ENCODE results near the gene PDE4B.

Gene PDE4B

GRCh38 chr1:66300280-66300971 lies 507.7 kb downstream of the PDE4B start:
- H3K4me3 ChIP-seq (ENCODE audit: low read length): no peak overlapping the region
- no CpG with 5 or more reads among the region's 7 CpGs for WGBS (ENCODE audit: insufficient coverage, insufficient read length)
- no peaks in the 10 kb centered on the region for H3K36me3 ChIP-seq (ENCODE audit: control insufficient read depth, insufficient read depth, low read length)
- no peaks in the 10 kb centered on the region for H3K27me3 ChIP-seq (ENCODE audit: control insufficient read depth, insufficient read depth, low read length)
- no peaks in the 10 kb centered on the region for H3K9me3 ChIP-seq (ENCODE audit: control insufficient read depth, insufficient read depth, low read length)
- no peak for DNase-seq (ENCODE audit: low read depth, low spot score)
- H3K27ac ChIP-seq (ENCODE audit: low read length): no peak overlapping the region
- H3K4me1 ChIP-seq (ENCODE audit: control insufficient read depth, insufficient read depth, low read length): no peaks in the 10 kb centered on the region

GRCh38 chr1:66300972-66301451 lies 508.3 kb downstream of the PDE4B start:
- Histone ChIP-seq H3K36me3 (ENCODE audit: control insufficient read depth, insufficient read depth, low read length) (no peaks in the 10 kb centered on the region), H3K27ac (ENCODE audit: low read length) (no peak overlapping the region), H3K4me1 (ENCODE audit: control insufficient read depth, insufficient read depth, low read length) (no peaks in the 10 kb centered on the region), H3K9me3 (ENCODE audit: control insufficient read depth, insufficient read depth, low read length) (no peaks in the 10 kb centered on the region), H3K4me3 (ENCODE audit: low read length) (no peak overlapping the region), H3K27me3 (ENCODE audit: control insufficient read depth, insufficient read depth, low read length) (no peaks in the 10 kb centered on the region)
- DNase-seq (ENCODE audit: low read depth, low spot score): no peak
- WGBS (ENCODE audit: insufficient coverage, insufficient read length): no CpG with 5 or more reads among the region's 4 CpGs

- WGBS (ENCODE audit: insufficient coverage, insufficient read length): no CpG with 5 or more reads among the region's 3 CpGs
- no peak for DNase-seq (ENCODE audit: low read depth, low spot score)
- Histone ChIP-seq H3K4me3 (ENCODE audit: low read length) (no peak overlapping the region), H3K9me3 (ENCODE audit: control insufficient read depth, insufficient read depth, low read length) (no peaks in the 10 kb centered on the region), H3K27me3 (ENCODE audit: control insufficient read depth, insufficient read depth, low read length) (no peaks in the 10 kb centered on the region), H3K36me3 (ENCODE audit: control insufficient read depth, insufficient read depth, low read length) (no peaks in the 10 kb centered on the region), H3K4me1 (ENCODE audit: control insufficient read depth, insufficient read depth, low read length) (no peaks in the 10 kb centered on the region), H3K27ac (ENCODE audit: low read length) (no peak overlapping the region)
Observed at GRCh38 chr1:66302184-66302742, 509.6 kb downstream of the PDE4B start.

- no peak for DNase-seq (ENCODE audit: low read depth, low spot score)
- Histone ChIP-seq H3K4me3 (ENCODE audit: low read length) (no peak overlapping the region), H3K36me3 (ENCODE audit: control insufficient read depth, insufficient read depth, low read length) (no peaks in the 10 kb centered on the region), H3K27ac (ENCODE audit: low read length) (no peak overlapping the region), H3K27me3 (ENCODE audit: control insufficient read depth, insufficient read depth, low read length) (no peaks in the 10 kb centered on the region), H3K4me1 (ENCODE audit: control insufficient read depth, insufficient read depth, low read length) (no peaks in the 10 kb centered on the region), H3K9me3 (ENCODE audit: control insufficient read depth, insufficient read depth, low read length) (no peaks in the 10 kb centered on the region)
- no CpG with 5 or more reads among the region's 1 CpG for WGBS (ENCODE audit: insufficient coverage, insufficient read length)
Observed at GRCh38 chr1:66302815-66303214, 510.1 kb downstream of the PDE4B start.

GRCh38 chr1:66303646-66304045 lies 511.0 kb downstream of the PDE4B start:
- Histone ChIP-seq H3K27ac (ENCODE audit: low read length) (no peak overlapping the region), H3K9me3 (ENCODE audit: control insufficient read depth, insufficient read depth, low read length) (no peaks in the 10 kb centered on the region), H3K4me1 (ENCODE audit: control insufficient read depth, insufficient read depth, low read length) (no peaks in the 10 kb centered on the region), H3K27me3 (ENCODE audit: control insufficient read depth, insufficient read depth, low read length) (no peaks in the 10 kb centered on the region), H3K36me3 (ENCODE audit: control insufficient read depth, insufficient read depth, low read length) (no peaks in the 10 kb centered on the region), H3K4me3 (ENCODE audit: low read length) (no peak overlapping the region)
- no peak for DNase-seq (ENCODE audit: low read depth, low spot score)
- no CpG with 5 or more reads among the region's 2 CpGs for WGBS (ENCODE audit: insufficient coverage, insufficient read length)

- no CpG with 5 or more reads among the region's 2 CpGs for WGBS (ENCODE audit: insufficient coverage, insufficient read length)
- H3K9me3 ChIP-seq (ENCODE audit: control insufficient read depth, insufficient read depth, low read length): no peaks in the 10 kb centered on the region
- DNase-seq (ENCODE audit: low read depth, low spot score): no peak
- H3K36me3 ChIP-seq (ENCODE audit: control insufficient read depth, insufficient read depth, low read length): no peaks in the 10 kb centered on the region
- H3K4me3 ChIP-seq (ENCODE audit: low read length): no peak overlapping the region
- H3K27me3 ChIP-seq (ENCODE audit: control insufficient read depth, insufficient read depth, low read length): no peaks in the 10 kb centered on the region
- H3K4me1 ChIP-seq (ENCODE audit: control insufficient read depth, insufficient read depth, low read length): no peaks in the 10 kb centered on the region
- H3K27ac ChIP-seq (ENCODE audit: low read length): no peak overlapping the region
Observed at GRCh38 chr1:66304128-66304527, 511.4 kb downstream of the PDE4B start.

- H3K9me3 ChIP-seq (ENCODE audit: control insufficient read depth, insufficient read depth, low read length): no peaks in the 10 kb centered on the region
- no peaks in the 10 kb centered on the region for H3K4me1 ChIP-seq (ENCODE audit: control insufficient read depth, insufficient read depth, low read length)
- H3K4me3 ChIP-seq (ENCODE audit: low read length): no peak overlapping the region
Observed at GRCh38 chr1:66305927-66306326, 513.2 kb downstream of the PDE4B start.

GRCh38 chr1:66309006-66309741 lies 516.5 kb downstream of the PDE4B start:
- no peak overlapping the region for H3K4me3 ChIP-seq (ENCODE audit: low read length)
- no peaks in the 10 kb centered on the region for H3K36me3 ChIP-seq (ENCODE audit: control insufficient read depth, insufficient read depth, low read length)
- H3K27ac ChIP-seq (ENCODE audit: low read length): no peak overlapping the region
- DNase-seq (ENCODE audit: low read depth, low spot score): no peak
- H3K4me1 ChIP-seq (ENCODE audit: control insufficient read depth, insufficient read depth, low read length): no peaks in the 10 kb centered on the region
- no CpG with 5 or more reads among the region's 5 CpGs for WGBS (ENCODE audit: insufficient coverage, insufficient read length)
- no peaks in the 10 kb centered on the region for H3K27me3 ChIP-seq (ENCODE audit: control insufficient read depth, insufficient read depth, low read length)
- H3K9me3 ChIP-seq (ENCODE audit: control insufficient read depth, insufficient read depth, low read length): no peaks in the 10 kb centered on the region

More at GRCh38 chr1:66305927-66306326, 513.2 kb downstream of the PDE4B start:
- Histone ChIP-seq H3K27ac (ENCODE audit: low read length) (no peak overlapping the region), H3K27me3 (ENCODE audit: control insufficient read depth, insufficient read depth, low read length) (no peaks in the 10 kb centered on the region), H3K36me3 (ENCODE audit: control insufficient read depth, insufficient read depth, low read length) (no peaks in the 10 kb centered on the region)
- no peak for DNase-seq (ENCODE audit: low read depth, low spot score)
- no CpG with 5 or more reads among the region's 4 CpGs for WGBS (ENCODE audit: insufficient coverage, insufficient read length)

GRCh38 chr1:66311092-66311491 lies 518.4 kb downstream of the PDE4B start:
- Histone ChIP-seq H3K4me1 (ENCODE audit: control insufficient read depth, insufficient read depth, low read length) (no peaks in the 10 kb centered on the region), H3K27ac (ENCODE audit: low read length) (no peak overlapping the region), H3K27me3 (ENCODE audit: control insufficient read depth, insufficient read depth, low read length) (no peaks in the 10 kb centered on the region), H3K4me3 (ENCODE audit: low read length) (no peak overlapping the region), H3K36me3 (ENCODE audit: control insufficient read depth, insufficient read depth, low read length) (no peaks in the 10 kb centered on the region), H3K9me3 (ENCODE audit: control insufficient read depth, insufficient read depth, low read length) (no peaks in the 10 kb centered on the region)
- WGBS (ENCODE audit: insufficient coverage, insufficient read length): no CpG with 5 or more reads among the region's 4 CpGs
- DNase-seq (ENCODE audit: low read depth, low spot score): no peak

- no peak for DNase-seq (ENCODE audit: low read depth, low spot score)
- no peak overlapping the region for H3K4me3 ChIP-seq (ENCODE audit: low read length)
- H3K4me1 ChIP-seq (ENCODE audit: control insufficient read depth, insufficient read depth, low read length): no peaks in the 10 kb centered on the region
- no CpG with 5 or more reads among the region's 6 CpGs for WGBS (ENCODE audit: insufficient coverage, insufficient read length)
- H3K27ac ChIP-seq (ENCODE audit: low read length): no peak overlapping the region
- no peaks in the 10 kb centered on the region for H3K9me3 ChIP-seq (ENCODE audit: control insufficient read depth, insufficient read depth, low read length)
- no peaks in the 10 kb centered on the region for H3K27me3 ChIP-seq (ENCODE audit: control insufficient read depth, insufficient read depth, low read length)
- H3K36me3 ChIP-seq (ENCODE audit: control insufficient read depth, insufficient read depth, low read length): no peaks in the 10 kb centered on the region
Observed at GRCh38 chr1:66311628-66312027, 518.9 kb downstream of the PDE4B start.
